K562 (cell line): ENCODE results near the gene GABARAPL2. TPM values are rescaled to one million over a fixed set of nuclear protein-coding genes. Genes with fewer than 3 reads are reported as not detected.
A peak's percentile ranks its signal among the peaks of the same experiment; 100 is the strongest.

Experiments used
- CAMTA2 ChIP-seq: fragments of 250-450 bp; sonication (Bioruptor Pico); conservative IDR thresholded peaks from 2 replicates; pipeline ENCODE4 v1.5.1; 2022
- CBX3 ChIP-seq, 2 experiments: IDR thresholded peaks; 1 replicate in 1 of 2; 2 replicates in 1 of 2; pipeline ENCODE4 v1.6.1; 2012; ENCODE audit warnings: inconsistent platforms in 2 of 2, low read length in 2 of 2, borderline replicate concordance in 1 of 2, control low read depth in 1 of 2
- CBX8 ChIP-seq: fragments of 200-600 bp; sonication (generic); IDR thresholded peaks from 2 replicates; pipeline ENCODE4 v1.6.1; 2012; ENCODE audit warnings: borderline replicate concordance, mixed run types, low read depth, mild to moderate bottlenecking, moderate library complexity, mixed read lengths, low read length, control low read depth, inconsistent platforms; ENCODE audit not compliant: poor library complexity, severe bottlenecking; ENCODE audit errors: extremely low read depth
- CCAR2 ChIP-seq: fragments of 200-400 bp; formaldehyde crosslinking; IDR thresholded peaks from 2 replicates; pipeline ENCODE4 v1.6.1; 2017; ENCODE audit warnings: mild to moderate bottlenecking, low read depth, low read length
- DNMT1 ChIP-seq: fragments of 450-650 bp; IDR thresholded peaks from 2 replicates; pipeline ENCODE4 v1.6.1; 2016; ENCODE audit warnings: antibody characterized with exemption, mild to moderate bottlenecking
- EP400 ChIP-seq: fragments of 450-650 bp; IDR thresholded peaks from 2 replicates; pipeline ENCODE4 v1.6.1; 2017; ENCODE audit warnings: antibody characterized with exemption, mild to moderate bottlenecking, moderate library complexity
- ETS2 ChIP-seq: IDR thresholded peaks from 2 replicates; pipeline ENCODE4 v1.6.1; 2016; ENCODE audit warnings: borderline replicate concordance, missing genetic modification characterization, mild to moderate bottlenecking, moderate library complexity, missing compliant biosample characterization; ENCODE audit not compliant: poor library complexity, severe bottlenecking
- FOXJ3 ChIP-seq: sonication (generic); formaldehyde crosslinking; IDR thresholded peaks from 2 replicates; pipeline ENCODE4 v1.4.0; 2020; ENCODE audit warnings: mild to moderate bottlenecking, missing genetic modification reagents
- FOXK1 ChIP-seq: sonication (generic); formaldehyde crosslinking; IDR thresholded peaks from 2 replicates; pipeline ENCODE4 v1.8.0; 2022; ENCODE audit warnings: missing genetic modification reagents, mild to moderate bottlenecking, borderline replicate concordance
- ILF3 ChIP-seq: fragments of 450-650 bp; IDR thresholded peaks from 2 replicates; pipeline ENCODE4 v1.6.1; 2018; ENCODE audit warnings: antibody characterized with exemption, mild to moderate bottlenecking, moderate library complexity, borderline replicate concordance
- MAFG ChIP-seq: fragments of 450-650 bp; conservative IDR thresholded peaks from 2 replicates; pipeline ENCODE4 v1.6.1; 2016; ENCODE audit warnings: missing genetic modification characterization, missing compliant biosample characterization
- NR1H2 ChIP-seq: sonication (generic); formaldehyde crosslinking; IDR thresholded peaks from 2 replicates; pipeline ENCODE4 v1.4.0; 2020; ENCODE audit warnings: mild to moderate bottlenecking, missing genetic modification reagents
- TBP ChIP-seq: optimal IDR thresholded peaks from 2 replicates; pipeline ENCODE3; 2011; ENCODE audit warnings: low read depth, low read length, improper control_type of control experiment
- TCF15 ChIP-seq: fragments of 250-450 bp; sonication (Bioruptor Pico); IDR thresholded peaks from 2 replicates; pipeline ENCODE4 v1.8.0; 2022; ENCODE audit warnings: moderate library complexity, mild to moderate bottlenecking, inconsistent platforms
- U2AF2 ChIP-seq: fragments of 200-400 bp; formaldehyde crosslinking; optimal IDR thresholded peaks from 2 replicates; pipeline ENCODE3; 2017; ENCODE audit warnings: low read depth, mild to moderate bottlenecking, low read length
- ZBTB43 ChIP-seq: sonication (generic); formaldehyde crosslinking; IDR thresholded peaks from 2 replicates; pipeline ENCODE4 v1.8.0; 2023; ENCODE audit warnings: mild to moderate bottlenecking, missing genetic modification reagents
- ZBTB5 ChIP-seq: fragments of 450-650 bp; IDR thresholded peaks from 2 replicates; pipeline ENCODE4 v1.6.1; 2017; ENCODE audit warnings: antibody characterized with exemption
- ZKSCAN1 ChIP-seq: fragments of 150-350 bp; IDR thresholded peaks from 2 replicates; pipeline ENCODE4 v1.6.1; 2016; ENCODE audit warnings: low read depth, low read length
- ZNF280A ChIP-seq: fragments of 450-650 bp; IDR thresholded peaks from 2 replicates; pipeline ENCODE4 v1.6.1; 2018; ENCODE audit warnings: mild to moderate bottlenecking, low read depth; ENCODE audit not compliant: partially characterized antibody
- ZNF518B ChIP-seq: fragments of 250-450 bp; sonication (Bioruptor Pico); IDR thresholded peaks from 2 replicates; pipeline ENCODE4 v1.5.0; 2021; ENCODE audit warnings: mild to moderate bottlenecking, moderate library complexity
- ZNF644 ChIP-seq: fragments of 200-800 bp; sonication (Bioruptor generic); IDR thresholded peaks from 2 replicates; pipeline ENCODE4 v1.6.1; 2016; ENCODE audit warnings: low read depth, missing genetic modification characterization, missing compliant biosample characterization
- polyA plus RNA-seq, 8 experiments: library from polyadenylated mRNA; depleted of rRNA in 4 of 8; stranded (reverse) in 5 of 8; unstranded in 3 of 8; fragments of >200 nt; fragmentation: Nextera tagmentation in 2 of 8; fragmentation: Illumina TruSeq in 1 of 8; extraction: Ambion mirVana in 2 of 8; extraction: Trizol in 1 of 8; gene quantifications; 2 replicates each; pipeline versions ENCODE4 v1.2.1 to v1.2.3, GENCODE V29; 2011 to 2014; ENCODE audit warnings: inconsistent platforms in 1 of 8, missing spikeins in 1 of 8
- total RNA-seq, 7 experiments: library from RNA; depleted of rRNA in 6 of 7; stranded (reverse); fragments of >200 nt in 6 of 7; fragmentation: Illumina TruSeq in 2 of 7; extraction: Trizol in 2 of 7; gene quantifications; 2 replicates each; pipeline versions ENCODE4 v1.2.1 to v1.2.3, GENCODE V29; 2011 to 2021; ENCODE audit warnings: low replicate concordance in 1 of 7

GABARAPL2 gene
- total and polyA plus RNA-seq, 9 of the 15 experiments (the other 6 are each of a cell fraction or from before 2014, with no cell fraction given), result 42.1 to 288 (median 91.8) TPM

- no peak for TF ChIP-seq ZBTB5
- TF ChIP-seq FOXK1 (CRISPR knock-in tag), result no peak
- no peak for TF ChIP-seq ZNF644 (tag)
- no peak for TF ChIP-seq ZBTB43
- TF ChIP-seq CBX3 (IDR thresholded peaks at IDR 0.05; ENCODE audit: borderline replicate concordance in 1 of 2, low read length in 2 of 2), result 0 out of 3 replicates have a peak, but pooled peaks of 1 of the 2 experiments have one; percentile 17
- TF ChIP-seq CCAR2, result no peak
- TF ChIP-seq ETS2 (tag), result no peak
- no peak for TF ChIP-seq TCF15 (CRISPR knock-in tag)
- TF ChIP-seq ZNF518B (CRISPR knock-in tag), result no peak
- no peak for TF ChIP-seq CBX8
- no peak for TF ChIP-seq ZKSCAN1
- TF ChIP-seq NR1H2 (CRISPR knock-in tag), result no peak
- TF ChIP-seq EP400, result peak; percentile 68; the same call in 1 of the 2 replicates
- no peak for TF ChIP-seq U2AF2
- TF ChIP-seq ZNF280A, result no peak
- TF ChIP-seq FOXJ3, result no peak
- no peak for TF ChIP-seq ILF3
- no peak for TF ChIP-seq TBP
- TF ChIP-seq MAFG (tag), result no peak
- TF ChIP-seq CAMTA2, result no peak
- TF ChIP-seq DNMT1, result no peak
Observed at GRCh38 chr16:75621170-75621477, 54.9 kb downstream of the GABARAPL2 start (continued).
